ENCODE data around the gene TTLL11.

- TF ChIP-seq CTCF (IDR thresholded peaks at IDR 0.05) (no peak), POLR2A (IDR thresholded peaks at IDR 0.05) (no peak)
Measured at GRCh38 chr9:121987314-121987713, 105.8 kb downstream of the TTLL11 start.
